ENCODE measurements around the gene CCDC127. TPM values are rescaled to one million over a fixed set of nuclear protein-coding genes. Genes with fewer than 3 reads are reported as not detected.

Gene CCDC127
- total and polyA plus RNA-seq, 2 donors (not counting 1 experiment from before 2014, with no cell fraction given), result 1.4 to 8.7 TPM

GRCh38 chr5:207599-207998 is 10.4 kb downstream of the CCDC127 start:
- Histone ChIP-seq H2AFZ (ENCODE audit: insufficient read depth, low read depth, low read length, poor library complexity, severe bottlenecking) (no peak overlapping the region), H3K9me3 (ENCODE audit: control extremely low read depth in 1 of 3, control insufficient read depth in 2 of 3, insufficient read depth in 1 of 3, low read length in 2 of 3) (no peaks in the 10 kb centered on the region), H3K79me2 (ENCODE audit: control insufficient read depth, insufficient read depth, low read length) (peaks cover 19% of the 10 kb centered on the region), H3K4me1 (ENCODE audit: control insufficient read depth in 2 of 2, insufficient read depth in 2 of 2, low read length in 2 of 2) (no peaks in the 10 kb centered on the region), H3K27me3 (replicated peaks in 1 of 4; ENCODE audit: control extremely low read depth in 1 of 4, control insufficient read depth in 3 of 4, insufficient read depth in 4 of 4, low read length in 3 of 4) (no peaks in the 10 kb centered on the region), H3K9ac (ENCODE audit: low read length) (no peak overlapping the region), H3K36me3 (replicated peaks in 1 of 2; ENCODE audit: control extremely low read depth in 1 of 2, control insufficient read depth in 1 of 2, extremely low read depth in 1 of 2, insufficient read depth in 2 of 2, low read length in 1 of 2) (peaks cover 1 to 47% of the 10 kb centered on the region in 2 experiments), H3K4me3 (ENCODE audit: control extremely low read depth in 1 of 5, extremely low read depth in 1 of 5, insufficient read depth in 1 of 5, low read depth in 2 of 5, low read length in 4 of 5) (no peak overlapping the region), H4K20me1 (ENCODE audit: control insufficient read depth, insufficient read depth, low read length, poor library complexity, severe bottlenecking) (peaks cover 37% of the 10 kb centered on the region), H3K4me2 (replicated peaks; ENCODE audit: low read depth, low read length, poor library complexity, severe bottlenecking) (no peak overlapping the region), H3K27ac (ENCODE audit: low read length in 2 of 2) (no peak overlapping the region)
- Mint-ChIP-seq H3K9me3 (ENCODE audit: insufficient read depth) (no peaks in the 10 kb centered on the region), H3K27ac (no peak overlapping the region), H3K4me3 (no peak overlapping the region), H3K27me3 (no peaks in the 10 kb centered on the region), H3K4me1 (peaks cover 10% of the 10 kb centered on the region)
- 97% methylated on average over 6 of the region's 14 CpGs for WGBS (ENCODE audit: insufficient coverage)
- TF ChIP-seq EZH2 (IDR thresholded peaks at IDR 0.05; ENCODE audit: borderline replicate concordance, insufficient read depth, low read depth, low read length, poor library complexity, severe bottlenecking) (no peak), CTCF (IDR thresholded peaks at IDR 0.05) (no peak)
- DNase-seq, result no peak
- ChIA-PET CTCF (interaction anchor here (0.8 kb wide), 1 partner anchor 10 kb away, joined by 4 read pairs; the partner anchor contains the start of genes CCDC127 and SDHA), POLR2A (interaction anchor here (0.6 kb wide), 1 partner anchor 78 kb away, joined by 3 read pairs; no protein-coding TSS in a partner anchor)
- intact Hi-C loops (cut with micrococcal nuclease), result no loop called here
- no peak for ATAC-seq (ENCODE audit: low read depth)

GRCh38 chr5:206927-207536 is 10.9 kb downstream of the CCDC127 start:
- WGBS (ENCODE audit: insufficient coverage), result 93% methylated on average over 6 of the region's 8 CpGs
- H3K4me2 ChIP-seq (replicated peaks; ENCODE audit: low read depth, low read length, poor library complexity, severe bottlenecking), result no peak overlapping the region
- H2AFZ ChIP-seq (ENCODE audit: insufficient read depth, low read depth, low read length, poor library complexity, severe bottlenecking), result no peak overlapping the region
- no peaks in the 10 kb centered on the region for H3K9me3 ChIP-seq (ENCODE audit: control extremely low read depth in 1 of 3, control insufficient read depth in 2 of 3, insufficient read depth in 1 of 3, low read length in 2 of 3)
- H3K4me1 ChIP-seq (ENCODE audit: control insufficient read depth in 2 of 2, insufficient read depth in 2 of 2, low read length in 2 of 2), result no peaks in the 10 kb centered on the region
- H4K20me1 ChIP-seq (ENCODE audit: control insufficient read depth, insufficient read depth, low read length, poor library complexity, severe bottlenecking), result peaks cover 37% of the 10 kb centered on the region
- no peak overlapping the region for H3K9ac ChIP-seq (ENCODE audit: low read length)
- H3K27me3 Mint-ChIP-seq, result no peaks in the 10 kb centered on the region
- H3K27ac ChIP-seq (ENCODE audit: low read length in 2 of 2), result no peak overlapping the region
- no peaks in the 10 kb centered on the region for H3K9me3 Mint-ChIP-seq (ENCODE audit: insufficient read depth)
- peaks cover 19% of the 10 kb centered on the region for H3K79me2 ChIP-seq (ENCODE audit: control insufficient read depth, insufficient read depth, low read length)
- TF ChIP-seq CTCF (IDR thresholded peaks at IDR 0.05) (no peak), EZH2 (IDR thresholded peaks at IDR 0.05; ENCODE audit: borderline replicate concordance, insufficient read depth, low read depth, low read length, poor library complexity, severe bottlenecking) (no peak)
- H3K27ac Mint-ChIP-seq, result no peak overlapping the region
- H3K4me1 Mint-ChIP-seq, result peaks cover 11% of the 10 kb centered on the region
- POLR2A ChIA-PET, result no interaction called here
- no peak for DNase-seq
- no peaks in the 10 kb centered on the region for H3K27me3 ChIP-seq (replicated peaks in 1 of 4; ENCODE audit: control extremely low read depth in 1 of 4, control insufficient read depth in 3 of 4, insufficient read depth in 4 of 4, low read length in 3 of 4)
- H3K4me3 ChIP-seq (ENCODE audit: control extremely low read depth in 1 of 5, extremely low read depth in 1 of 5, insufficient read depth in 1 of 5, low read depth in 2 of 5, low read length in 4 of 5), result no peak overlapping the region
- CTCF ChIA-PET, result interaction anchor here (0.8 kb wide), 1 partner anchor 11 kb away, joined by 4 read pairs; the partner anchor contains the start of genes CCDC127 and SDHA
- no peak for ATAC-seq (ENCODE audit: low read depth)
- no peak overlapping the region for H3K4me3 Mint-ChIP-seq
- intact Hi-C loops (cut with micrococcal nuclease), result no loop called here
- H3K36me3 ChIP-seq (replicated peaks in 1 of 2; ENCODE audit: control extremely low read depth in 1 of 2, control insufficient read depth in 1 of 2, extremely low read depth in 1 of 2, insufficient read depth in 2 of 2, low read length in 1 of 2), result peaks cover 1 to 47% of the 10 kb centered on the region in 2 experiments
